Left colon (tissue), 2 donors: ENCODE results near the gene WWTR1. TPM values are rescaled to one million over a fixed set of nuclear protein-coding genes. Genes with fewer than 3 reads are reported as not detected.
A peak's percentile ranks its signal among the peaks of the same experiment; 100 is the strongest.

Source experiments
- ATAC-seq: fragments of 200-7000 bp; cut with Tn5 transposase; one replicate; pipeline ENCODE4 v1.9.1; 2020; ENCODE audit warnings: mild to moderate bottlenecking, moderate library complexity
- DNase-seq, 2 donors: peaks; one replicate each; pipeline ENCODE4 v3.0.0-alpha.2; 2020
- intact Hi-C, 2 donors: fragments of 100-400 bp; cut with DNase I in 1 of 2; cut with micrococcal nuclease in 1 of 2; formaldehyde crosslinking; loops; one replicate each; pipeline versions ENCODE4 v1.11.2 to v1.14.0; 2022; cut with DNase I, micrococcal nuclease
- total RNA-seq, 2 donors: library from RNA; stranded (reverse); fragmentation: NEBNext Ultra II Directional; extraction: Animal tissue kit (Norgen Biotek cat#: 25700); gene quantifications; one replicate each; pipeline ENCODE4 v1.2.1, GENCODE V29; 2021
- donor health status: DM: no; HTN: no; CAD: no.
- donor health status: DM: yes; HTN: yes; CAD: no.

WWTR1 gene
- total RNA-seq, 2 donors from 2014 or later = 8.4 to 27.2 TPM

DNA sequence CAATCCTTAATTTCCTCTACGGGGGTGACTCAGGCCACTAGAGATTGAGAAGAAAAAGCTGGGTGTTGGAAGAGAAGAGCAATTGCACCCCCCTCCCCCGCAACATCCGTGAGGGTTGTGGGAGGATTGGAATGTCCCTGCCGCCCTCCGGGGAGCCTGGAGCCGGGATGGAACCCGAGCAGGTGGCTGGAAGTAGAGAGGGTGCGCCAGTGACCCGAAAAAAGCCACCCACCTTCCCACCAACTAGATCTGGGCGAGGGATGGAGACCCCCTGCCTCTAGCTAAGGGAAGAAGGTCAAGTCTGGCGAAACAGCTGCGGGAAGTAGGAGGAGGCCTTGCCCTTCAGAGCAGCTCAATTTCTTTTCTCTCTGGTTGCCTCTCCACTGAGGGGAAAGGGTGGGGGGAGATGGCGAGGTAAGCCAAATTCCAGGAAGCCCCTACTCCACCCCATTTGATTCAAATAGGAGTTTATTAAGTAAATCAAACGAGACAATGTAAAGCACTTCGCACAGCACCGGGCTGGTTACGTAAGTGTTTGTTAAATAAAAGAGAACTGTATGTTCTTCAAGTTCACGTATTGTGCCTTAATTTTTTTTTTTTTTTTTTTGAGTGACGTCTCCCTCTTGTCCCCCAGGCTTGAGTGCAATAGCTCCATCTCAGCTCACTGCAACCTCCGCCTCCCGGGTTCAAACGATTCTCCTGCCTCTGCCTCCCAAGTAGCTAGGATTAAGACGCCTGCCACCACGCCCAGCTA lies 1.1 kb upstream of the WWTR1 start:
- intact Hi-C loops = loop anchor here in 1 of 2 donors (5.0 kb wide), 1 partner anchor 127 kb away; no protein-coding TSS in a partner anchor
- no peak for DNase-seq
- peak; percentile 22 for ATAC-seq

DNA sequence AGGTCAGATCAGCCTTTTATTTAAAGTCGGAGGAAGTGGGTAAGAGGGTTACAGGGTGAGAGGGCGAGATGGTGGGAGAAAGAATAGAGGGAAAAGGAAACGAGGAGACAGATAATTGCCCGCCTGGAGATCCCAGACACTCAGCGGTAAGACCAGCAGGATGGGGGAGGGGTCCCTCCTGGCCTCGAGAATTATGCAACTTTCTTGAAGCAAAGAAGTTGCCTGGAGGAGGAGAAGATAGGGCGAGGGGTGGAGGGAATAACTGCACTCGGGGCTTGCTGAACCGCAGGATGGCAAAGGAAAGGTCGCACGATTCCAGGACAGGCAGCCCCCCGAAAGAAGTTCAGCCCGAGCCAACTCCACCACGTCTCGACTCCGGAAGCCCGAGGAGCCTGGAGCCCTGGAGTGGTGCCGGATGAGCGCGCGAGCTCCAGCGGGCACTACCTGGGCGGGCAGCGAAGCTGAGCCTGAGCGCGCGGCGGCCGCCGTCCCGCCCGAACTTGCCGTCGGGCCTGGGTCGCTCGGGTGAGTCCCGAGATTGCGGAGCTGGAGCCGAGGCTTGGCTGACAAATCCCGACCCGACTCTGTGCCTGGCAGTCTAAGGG lies 402 bp downstream of the WWTR1 start:
- ATAC-seq (peak; percentile 77), DNase-seq (peak; percentile 31 to 45)
- intact Hi-C loops = loop anchor here in 1 of 2 donors (5.0 kb wide), 1 partner anchor 125 kb away; no protein-coding TSS in a partner anchor

DNA sequence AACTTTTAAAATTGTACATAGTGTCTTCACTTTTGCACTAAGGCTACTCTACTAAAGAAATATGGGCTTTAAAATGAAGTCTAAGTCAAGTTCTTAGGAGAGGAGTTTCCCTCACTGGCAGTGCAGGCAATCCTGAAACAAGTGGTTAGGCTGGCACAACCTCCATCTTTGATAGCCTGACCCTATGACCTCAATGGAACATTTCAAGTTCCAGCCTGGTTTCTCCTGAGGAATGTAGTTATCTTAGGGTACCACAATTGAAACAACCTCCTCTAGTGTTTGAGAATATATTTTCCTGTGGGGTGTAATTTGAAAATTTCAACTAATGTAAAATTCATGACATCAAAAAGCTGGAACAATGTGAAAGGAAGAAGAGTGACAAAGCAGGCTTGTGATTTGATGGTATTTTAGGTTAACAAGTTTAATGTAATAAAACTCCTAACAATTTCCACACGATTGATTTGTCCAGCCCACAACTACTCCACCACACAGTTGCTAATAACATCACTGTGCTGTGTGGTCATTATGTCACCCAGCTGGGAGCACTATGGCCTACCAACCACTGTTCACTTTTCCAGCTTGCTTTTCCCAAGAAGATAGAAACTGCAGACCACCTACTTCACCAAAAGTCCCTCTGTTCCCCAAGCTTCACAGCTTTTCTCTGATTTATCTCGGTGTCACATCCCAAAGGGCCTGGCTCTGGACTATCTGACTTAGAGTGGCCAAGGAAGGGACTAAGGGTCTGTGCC lies 1.8 kb downstream of the WWTR1 start:
- ATAC-seq = no peak

DNA sequence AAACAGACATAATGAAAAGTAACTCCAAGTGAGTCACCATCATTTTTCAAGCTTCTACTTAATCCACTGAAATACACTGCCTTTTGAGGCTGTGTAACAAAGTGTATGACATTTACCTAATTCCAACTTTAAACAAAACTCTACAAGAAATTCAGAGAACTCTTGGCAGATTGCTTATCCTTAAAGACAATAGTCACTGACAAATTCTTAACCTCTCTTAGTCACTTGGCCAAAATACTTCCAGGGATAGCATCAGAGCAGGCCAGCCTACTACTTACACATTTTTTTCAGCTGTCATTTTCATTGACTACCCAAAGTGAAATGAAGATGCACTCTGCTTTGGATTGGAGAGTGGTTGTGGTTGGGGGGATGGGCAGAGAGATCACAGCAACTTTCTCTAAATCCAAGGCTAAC lies 3.6 kb downstream of the WWTR1 start:
- ATAC-seq = no peak
- intact Hi-C loops = no loop called here
- no peak for DNase-seq

More for the DNA sequence above, 1.8 kb downstream of the WWTR1 start:
- intact Hi-C loops = loop anchor here in 1 of 2 donors (5.0 kb wide), 1 partner anchor 124 kb away; no protein-coding TSS in a partner anchor
- DNase-seq = no peak

DNA sequence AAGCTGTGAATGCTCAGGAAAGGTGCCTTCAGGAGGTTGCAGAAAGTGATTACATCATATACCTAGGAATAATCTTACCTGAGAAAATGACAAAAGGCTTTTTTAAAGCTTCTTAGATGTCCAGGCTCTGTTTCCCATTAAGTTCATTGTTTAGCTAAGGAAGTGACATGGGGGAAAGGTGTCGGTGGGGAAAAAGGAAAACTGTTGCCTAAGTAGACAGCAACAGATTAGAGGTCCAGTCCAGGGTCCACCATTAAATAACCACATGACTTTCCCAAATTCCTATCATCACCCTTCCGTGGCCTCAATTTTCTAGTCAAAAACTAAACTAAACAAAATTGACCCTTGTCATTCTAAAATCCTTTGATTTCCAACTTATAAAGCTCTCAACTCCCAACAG lies 4.3 kb downstream of the WWTR1 start:
- DNase-seq (no peak), ATAC-seq (no peak)
- intact Hi-C loops = no loop called here

DNA sequence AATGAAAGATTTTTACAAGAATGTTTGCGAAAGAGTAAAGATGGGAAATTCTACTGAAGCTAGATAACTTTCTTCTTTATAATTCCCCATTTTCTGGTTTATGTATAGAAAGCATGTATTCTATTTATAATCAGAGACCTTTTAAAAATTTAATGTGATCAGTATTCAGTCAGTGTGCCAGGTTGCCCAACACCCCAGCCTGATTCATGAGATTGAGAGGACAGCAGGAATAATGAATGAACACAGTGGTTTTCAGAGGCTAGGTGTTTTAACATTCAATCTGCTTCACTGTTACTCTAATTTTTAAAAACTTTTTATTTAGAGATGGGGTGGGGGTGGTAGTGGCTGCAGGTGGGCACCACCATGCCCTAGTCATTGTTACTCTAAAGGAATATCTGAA lies 4.7 kb downstream of the WWTR1 start:
- DNase-seq (no peak), ATAC-seq (no peak)
- intact Hi-C loops = no loop called here

DNA sequence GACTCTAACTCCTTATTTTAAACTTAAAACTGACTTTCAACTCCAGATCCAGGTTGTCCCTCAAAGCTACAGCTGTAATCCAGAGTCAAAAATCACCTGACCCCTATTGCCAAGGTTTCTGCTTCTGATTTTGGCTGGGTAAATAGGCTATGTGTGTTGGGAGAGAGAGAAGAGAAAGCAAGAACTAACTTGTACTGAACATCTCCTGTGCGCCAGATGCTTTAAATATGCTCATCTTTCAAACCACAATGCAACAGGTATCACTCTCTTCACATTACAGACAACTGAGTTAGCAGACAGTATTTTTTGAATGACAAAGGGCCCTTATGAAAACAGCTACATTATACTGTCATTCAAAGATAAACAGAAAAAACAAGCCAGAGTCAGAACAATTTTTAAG lies 7.0 kb downstream of the WWTR1 start:
- ATAC-seq = no peak
- DNase-seq = no peak
- intact Hi-C loops = no loop called here

DNA sequence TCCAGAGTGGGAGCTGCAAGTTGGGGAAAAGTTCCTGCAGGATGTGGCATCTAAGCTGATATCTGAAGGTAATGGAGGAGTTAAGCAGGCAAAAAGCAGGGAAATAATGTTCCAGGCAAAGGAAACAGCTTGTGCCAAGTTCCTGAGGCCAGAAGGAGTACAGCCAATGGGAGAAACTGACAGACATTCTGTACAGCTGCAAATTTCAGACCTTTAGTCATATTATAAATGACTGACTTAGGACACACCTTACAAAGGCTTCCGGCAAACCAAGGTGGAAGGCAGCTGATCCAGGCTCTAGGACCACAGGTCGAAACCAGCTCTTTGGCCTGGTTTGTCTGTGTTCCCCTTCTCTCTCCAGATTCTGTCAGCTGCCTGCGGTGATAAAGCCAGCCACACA lies 9.3 kb downstream of the WWTR1 start:
- DNase-seq (no peak), ATAC-seq (peak; percentile 36)
- intact Hi-C loops = no loop called here

DNA sequence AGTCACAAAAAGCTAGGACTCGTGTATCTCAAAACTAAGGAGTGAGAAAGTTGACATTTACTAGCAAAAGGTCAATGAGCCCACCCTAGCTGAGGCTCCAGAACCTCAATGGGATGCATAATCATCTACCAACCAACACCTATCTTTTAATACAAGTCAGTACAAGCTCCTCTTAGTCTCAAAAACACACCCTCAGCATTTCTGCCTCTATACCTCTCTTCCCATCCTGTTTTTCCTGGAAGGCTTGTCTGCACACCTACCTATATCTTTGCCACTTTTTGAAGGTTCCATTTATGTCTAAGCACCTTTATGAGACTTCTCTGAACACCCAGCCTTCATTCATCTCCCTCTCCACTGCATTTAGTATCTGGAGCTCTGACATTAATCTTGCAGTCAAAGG lies 10.0 kb downstream of the WWTR1 start:
- DNase-seq = no peak
- intact Hi-C loops = no loop called here
- ATAC-seq = no peak

DNA sequence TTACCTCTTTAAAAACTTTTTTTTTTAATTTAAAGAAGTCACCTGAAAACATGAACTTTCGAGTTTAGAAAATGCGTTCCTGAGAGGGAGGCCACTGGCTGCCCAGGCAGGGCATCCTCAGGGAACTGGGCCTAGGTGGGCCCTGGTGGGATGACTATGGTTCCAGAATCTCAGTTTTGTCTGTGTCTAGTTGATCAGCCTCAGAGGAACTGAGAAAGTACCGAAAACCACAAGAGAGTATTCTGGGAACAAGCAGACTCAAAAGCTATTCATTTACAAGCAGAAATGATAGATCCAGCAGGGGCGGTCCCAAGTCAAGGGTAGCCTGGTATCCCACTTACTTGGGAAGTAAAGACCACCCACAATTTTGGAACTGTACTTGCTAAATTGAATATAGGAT lies 10.5 kb downstream of the WWTR1 start:
- intact Hi-C loops = no loop called here

DNA sequence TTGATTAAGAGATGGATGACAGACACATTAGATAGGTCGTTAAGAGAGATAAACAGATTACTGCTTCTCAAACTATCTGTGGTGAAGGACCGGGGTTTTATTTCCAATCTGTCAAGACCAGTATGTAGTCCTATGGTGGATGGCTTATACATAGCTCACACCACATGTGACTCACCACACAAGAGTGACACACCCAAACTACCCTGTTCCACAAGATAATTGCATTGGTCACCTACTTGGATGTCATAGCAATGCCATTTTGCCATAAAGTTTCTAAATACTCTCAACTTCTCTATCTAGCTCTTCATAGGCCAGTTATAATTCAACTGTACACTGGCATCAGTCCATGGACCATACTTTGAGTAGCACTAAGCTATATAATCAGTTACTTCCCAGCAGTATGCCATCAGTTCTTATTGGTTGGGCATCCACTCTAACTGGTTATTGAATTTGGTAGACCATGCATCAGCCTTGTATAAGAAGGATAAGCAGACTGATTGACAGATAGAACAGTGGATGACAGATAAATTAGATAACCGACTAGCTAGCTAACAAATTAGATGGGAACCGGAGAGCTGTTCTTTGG lies 11.6 kb downstream of the WWTR1 start:
- DNase-seq = no peak
- intact Hi-C loops = no loop called here
- ATAC-seq = peak; percentile 75

More for the DNA sequence above, 10.5 kb downstream of the WWTR1 start:
- DNase-seq (no peak), ATAC-seq (no peak)

DNA sequence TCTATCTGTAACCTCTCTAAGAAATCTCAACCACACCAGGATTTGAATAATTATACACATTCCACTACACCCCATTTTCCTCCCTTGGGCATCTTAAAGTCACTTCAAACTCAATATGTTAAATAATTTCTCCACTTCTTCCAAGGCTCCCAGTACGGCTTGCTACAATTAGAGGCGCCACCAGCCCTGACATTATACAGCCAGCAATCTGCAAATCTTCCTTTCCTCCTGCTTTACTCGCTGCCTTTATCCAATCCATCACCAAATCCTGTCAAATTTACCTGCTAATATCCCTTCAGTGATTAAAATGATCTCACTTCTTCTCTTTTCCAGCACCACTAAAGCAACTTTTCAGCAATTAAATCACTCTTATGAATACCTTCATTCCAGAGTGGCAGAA lies 13.9 kb downstream of the WWTR1 start:
- intact Hi-C loops = no loop called here
- DNase-seq = no peak
- ATAC-seq = no peak

DNA sequence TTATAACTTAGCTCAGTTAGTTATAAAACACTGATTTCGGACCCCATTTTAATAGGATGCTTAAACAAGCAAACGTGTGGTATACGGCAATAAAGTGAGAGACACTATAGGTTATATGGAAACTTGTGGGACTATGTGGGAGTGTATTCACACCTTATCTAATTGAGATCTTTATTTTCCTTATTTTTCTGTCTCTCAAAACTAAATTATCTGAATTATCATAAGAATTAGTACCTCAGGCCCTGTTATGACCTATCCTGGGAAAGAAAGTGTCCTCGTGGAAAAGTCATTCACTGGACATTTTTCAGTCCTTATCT lies 14.4 kb downstream of the WWTR1 start:
- ATAC-seq = peak; percentile 29
- DNase-seq = no peak
- intact Hi-C loops = no loop called here

DNA sequence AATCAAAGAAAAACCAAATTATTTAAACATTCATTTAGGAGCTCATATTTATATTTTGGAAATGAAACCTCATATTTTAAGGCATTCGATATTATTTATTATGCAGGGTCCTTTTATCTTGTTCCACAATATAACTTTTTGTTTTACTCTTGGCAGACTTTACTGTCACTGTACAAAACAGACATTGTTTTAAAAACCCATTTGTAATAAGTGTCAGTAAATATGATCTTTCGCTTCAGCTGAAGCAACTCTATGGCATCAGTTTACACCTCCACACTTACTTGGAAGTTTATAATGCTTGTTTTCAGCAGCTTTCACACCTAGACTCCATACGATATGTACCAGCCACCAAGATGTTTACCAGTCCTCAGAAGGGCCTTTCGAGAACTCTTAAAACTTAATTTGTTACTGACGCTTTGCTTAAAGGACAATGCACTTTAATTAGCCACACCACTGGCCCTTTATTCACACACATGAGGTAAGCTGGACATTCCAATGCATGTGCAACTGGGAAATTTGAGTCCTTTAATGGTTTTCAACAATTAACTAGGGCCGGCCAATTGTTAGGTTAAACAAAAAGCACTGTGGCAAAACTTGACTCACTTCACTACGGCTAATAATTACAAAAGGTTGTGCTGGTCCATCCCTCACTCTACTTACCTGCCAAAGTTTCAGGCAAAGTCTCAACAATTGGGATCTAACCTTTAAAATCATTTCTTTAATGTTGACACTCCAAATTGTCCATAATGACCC lies 16.7 kb downstream of the WWTR1 start:
- intact Hi-C loops = no loop called here
- no peak for DNase-seq
- no peak for ATAC-seq

DNA sequence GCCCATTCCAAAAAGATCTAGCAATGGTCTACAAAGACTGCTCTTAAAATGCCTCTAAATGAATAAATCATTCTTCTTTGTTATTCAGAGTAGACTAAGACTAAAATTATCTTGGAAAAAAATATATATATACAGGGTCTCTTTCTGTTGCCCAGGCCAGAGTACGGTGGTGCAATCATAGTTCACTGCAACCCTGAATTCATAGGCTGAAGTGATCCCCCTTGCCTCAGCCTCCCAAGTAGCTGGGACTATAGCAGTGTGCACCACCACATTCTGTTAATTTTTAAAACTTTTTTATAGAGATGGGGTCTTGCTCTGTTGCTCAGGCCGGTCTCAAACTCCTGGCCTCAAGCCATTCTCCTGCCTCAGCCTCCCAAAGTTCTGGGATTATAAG lies 18.7 kb downstream of the WWTR1 start:
- ATAC-seq = no peak
- DNase-seq = no peak
- intact Hi-C loops = no loop called here

DNA sequence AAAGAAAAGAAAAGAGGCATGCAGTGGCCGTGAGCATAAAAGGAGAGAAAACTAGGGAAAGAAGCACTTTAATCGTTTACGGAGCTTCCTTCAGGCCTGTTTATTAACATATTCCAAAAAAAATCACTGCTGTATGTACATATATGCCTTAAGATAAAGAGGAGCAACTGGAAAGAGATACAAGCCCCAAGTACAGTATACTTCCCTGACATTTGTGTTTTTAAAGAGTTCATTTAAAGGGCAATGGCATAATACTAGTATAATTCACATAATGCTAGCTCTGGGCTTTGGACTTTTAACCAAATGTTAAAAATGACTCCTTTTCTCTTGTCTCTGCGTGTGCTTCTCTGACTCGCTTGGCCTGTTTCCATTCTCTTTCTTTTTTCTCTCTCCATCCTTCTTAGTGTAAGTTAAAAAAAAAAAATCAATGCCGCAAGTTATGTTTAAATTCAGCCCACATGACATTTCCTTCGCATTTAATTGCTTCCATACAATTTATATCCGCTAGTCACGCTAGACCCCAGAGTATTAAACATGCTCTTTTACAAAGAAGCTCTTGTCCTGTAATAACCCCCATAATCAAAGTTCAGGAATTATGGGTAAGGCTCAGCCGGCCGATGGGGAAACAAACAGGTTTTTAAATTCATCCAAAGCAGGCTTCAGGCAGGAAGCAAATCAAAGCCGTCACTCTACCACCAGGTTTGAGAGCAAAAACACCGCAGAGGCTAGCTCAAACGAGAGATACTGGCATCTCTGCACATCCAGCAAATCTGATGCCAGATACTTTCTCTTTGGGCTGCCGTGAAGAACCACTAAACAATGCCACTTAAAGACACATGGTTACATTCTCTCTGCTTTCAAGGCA lies 19.4 kb downstream of the WWTR1 start:
- ATAC-seq (no peak), DNase-seq (no peak)
- intact Hi-C loops = no loop called here

DNA sequence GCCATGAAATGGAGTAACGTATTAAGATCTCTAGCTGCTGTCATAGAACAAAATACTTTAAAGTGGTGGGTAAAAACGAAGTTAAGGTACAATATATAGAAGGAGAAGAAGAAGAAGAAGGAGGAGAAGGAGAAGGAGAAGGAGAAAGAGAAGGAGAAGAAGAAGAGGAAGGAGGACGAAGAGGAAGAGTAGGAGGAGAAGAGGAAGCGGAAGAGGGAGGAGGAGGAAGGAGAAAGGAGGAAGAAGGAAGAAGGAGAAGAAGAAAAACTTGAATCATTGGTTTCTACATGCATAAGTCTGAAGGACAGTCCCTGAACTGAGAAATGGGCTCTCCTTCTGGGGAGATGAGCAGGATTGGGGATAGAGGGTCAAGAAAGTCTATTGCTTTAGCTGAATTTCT lies 22.4 kb downstream of the WWTR1 start:
- DNase-seq (no peak), ATAC-seq (no peak)
- intact Hi-C loops = no loop called here

DNA sequence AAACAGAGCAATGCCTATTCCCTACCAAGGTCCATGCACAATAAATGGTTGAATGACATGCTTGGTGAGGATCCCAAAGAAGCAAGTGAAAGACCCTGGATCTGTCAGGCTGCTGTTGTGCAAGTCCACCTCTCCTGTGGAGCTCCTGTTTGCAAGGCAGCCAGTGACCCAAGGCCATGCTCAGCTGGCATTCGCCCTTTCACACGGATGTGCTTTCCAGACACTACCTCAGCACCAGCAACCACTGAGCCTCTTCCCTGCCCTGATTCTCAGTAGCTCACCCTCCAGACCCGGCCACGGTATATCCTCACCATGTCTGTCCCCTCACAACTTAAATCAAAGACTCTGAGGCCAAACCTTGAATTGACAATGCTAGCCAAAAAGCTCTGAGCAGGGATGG lies 23.3 kb downstream of the WWTR1 start:
- DNase-seq (no peak), ATAC-seq (no peak)
- intact Hi-C loops = no loop called here
